Measurements from ENCODE around the gene KAZN. TPM values are rescaled to one million over a fixed set of nuclear protein-coding genes. Genes with fewer than 3 reads are reported as not detected.

The KAZN gene
- total and polyA plus RNA-seq, 8 donors, result 11.1 to 37.5 (median 30.2) TPM

GRCh38 chr1:15094719-15095495 lies 496.4 kb downstream of the KAZN start:
- Histone ChIP-seq H3K36me3 (no peaks in the 10 kb centered on the region), H3K27ac (no peak overlapping the region), H3K4me1 (peaks cover 0 to 8% of the 10 kb centered on the region in 2 donors), H3K9me3 (no peaks in the 10 kb centered on the region), H3K27me3 (peaks cover 0 to under 1% of the 10 kb centered on the region in 2 donors), H3K4me3 (no peak overlapping the region)
- no peak for TF ChIP-seq CTCF (IDR thresholded peaks at IDR 0.05)
- DNase-seq (no peak), ATAC-seq (no peak)
- intact Hi-C loops (cut with DNase I), result no loop called here

DNA sequence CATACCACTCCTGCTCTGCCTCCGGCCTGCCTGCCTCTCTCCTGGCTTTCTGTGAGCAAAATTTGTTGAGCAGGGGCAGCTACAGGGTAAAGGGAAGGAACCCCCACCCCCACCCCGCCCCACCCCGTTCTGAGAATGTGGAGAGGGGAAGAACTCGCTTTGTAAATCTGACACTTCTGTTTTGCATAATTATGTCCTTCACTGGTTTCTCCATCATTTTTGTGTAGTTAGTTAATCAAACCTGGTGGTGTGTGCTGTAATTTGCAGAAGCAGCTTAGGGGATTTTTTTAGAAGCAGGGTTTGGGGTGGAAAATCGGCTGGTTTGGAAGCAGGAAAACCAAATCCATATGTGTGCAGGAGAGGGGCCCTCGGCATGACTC lies 497.0 kb downstream of the KAZN start:
- Histone ChIP-seq H3K36me3 (no peaks in the 10 kb centered on the region), H3K27me3 (peaks cover 0 to 6% of the 10 kb centered on the region in 2 donors), H3K27ac (no peak overlapping the region), H3K4me1 (peaks cover 0 to 3% of the 10 kb centered on the region in 2 donors), H3K9me3 (no peaks in the 10 kb centered on the region), H3K4me3 (no peak overlapping the region)
- ATAC-seq (no peak), DNase-seq (no peak)
- intact Hi-C loops (cut with DNase I), result no loop called here
- no peak for TF ChIP-seq CTCF (IDR thresholded peaks at IDR 0.05)

GRCh38 chr1:15096293-15096692 lies 497.8 kb downstream of the KAZN start:
- ATAC-seq (no peak), DNase-seq (no peak)
- no peak overlapping the region for H3K27ac ChIP-seq
- no peaks in the 10 kb centered on the region for H3K36me3 ChIP-seq
- H3K4me3 ChIP-seq, result no peak overlapping the region
- H3K9me3 ChIP-seq, result no peaks in the 10 kb centered on the region
- peaks cover 0 to 12% of the 10 kb centered on the region in 2 donors for H3K27me3 ChIP-seq
- intact Hi-C loops (cut with DNase I), result no loop called here
- TF ChIP-seq CTCF (IDR thresholded peaks at IDR 0.05), result no peak
- H3K4me1 ChIP-seq, result no peaks in the 10 kb centered on the region

GRCh38 chr1:15098176-15099125 lies 500.0 kb downstream of the KAZN start:
- H3K36me3 ChIP-seq, result no peaks in the 10 kb centered on the region
- no peaks in the 10 kb centered on the region for H3K4me1 ChIP-seq
- no peak overlapping the region for H3K4me3 ChIP-seq
- intact Hi-C loops (cut with DNase I), result no loop called here
- DNase-seq (no peak), ATAC-seq (no peak)
- H3K9me3 ChIP-seq, result no peaks in the 10 kb centered on the region
- no peak for TF ChIP-seq CTCF (IDR thresholded peaks at IDR 0.05)
- H3K27ac ChIP-seq, result no peak overlapping the region
- peaks cover 0 to 12% of the 10 kb centered on the region in 2 donors for H3K27me3 ChIP-seq

Data from left lung (tissue), 10 donors.